ENCODE measurements around the gene RUFY4.

Gene RUFY4

GRCh38 chr2:218068721-218069334 is at the start of gene RUFY4:
TSS of gene RUFY4 (plus strand) at chr2:218069253. CDS start at chr2:218070606, 1,353 bp downstream.
- peak; percentile 85 for DNase-seq (ENCODE audit: low spot score)

GRCh38 chr2:218019411-218020060 is 49.5 kb upstream of the RUFY4 start:
- DNase-seq (ENCODE audit: low spot score), result no peak

GRCh38 chr2:218020281-218020680 is 48.8 kb upstream of the RUFY4 start:
- DNase-seq (ENCODE audit: low spot score), result no peak

GRCh38 chr2:218020966-218021535 is 48.0 kb upstream of the RUFY4 start:
- DNase-seq (ENCODE audit: low spot score), result no peak

GRCh38 chr2:218021536-218022071 is 47.4 kb upstream of the RUFY4 start:
- no peak for DNase-seq (ENCODE audit: low spot score)

- DNase-seq (ENCODE audit: low spot score), result no peak
Measured at GRCh38 chr2:218022131-218022850, 46.8 kb upstream of the RUFY4 start.

- no peak for DNase-seq (ENCODE audit: low spot score)
Measured at GRCh38 chr2:218022851-218023530, 46.1 kb upstream of the RUFY4 start.

- no peak for DNase-seq (ENCODE audit: low spot score)
Measured at GRCh38 chr2:218023636-218024035, 45.4 kb upstream of the RUFY4 start.

GRCh38 chr2:218024336-218024735 is 44.7 kb upstream of the RUFY4 start:
- no peak for DNase-seq (ENCODE audit: low spot score)

- no peak for DNase-seq (ENCODE audit: low spot score)
Measured at GRCh38 chr2:218024871-218025270, 44.2 kb upstream of the RUFY4 start.

GRCh38 chr2:218026244-218026643 is 42.8 kb upstream of the RUFY4 start:
- DNase-seq (ENCODE audit: low spot score), result no peak

- DNase-seq (ENCODE audit: low spot score), result no peak
Measured at GRCh38 chr2:218026676-218027425, 42.2 kb upstream of the RUFY4 start.

- no peak for DNase-seq (ENCODE audit: low spot score)
Measured at GRCh38 chr2:218027426-218028188, 41.4 kb upstream of the RUFY4 start.

GRCh38 chr2:218028189-218028495 is 40.9 kb upstream of the RUFY4 start:
- DNase-seq (ENCODE audit: low spot score), result no peak

GRCh38 chr2:218028562-218029348 is 40.3 kb upstream of the RUFY4 start:
- DNase-seq (ENCODE audit: low spot score), result no peak

- no peak for DNase-seq (ENCODE audit: low spot score)
Measured at GRCh38 chr2:218029366-218030360, 39.4 kb upstream of the RUFY4 start.

- no peak for DNase-seq (ENCODE audit: low spot score)
Measured at GRCh38 chr2:218030409-218031195, 38.5 kb upstream of the RUFY4 start.

- no peak for DNase-seq (ENCODE audit: low spot score)
Measured at GRCh38 chr2:218031261-218031660, 37.8 kb upstream of the RUFY4 start.

Data from NAMALWA (cell line).